HG02798 (cell line): Measurements from ENCODE around the gene ARV1.
"Not testable (repeated sequence)": the region's sequence is repeated elsewhere in the genome, so short reads cannot be mapped to it uniquely, and the experiment has no call there.

Experiments used
- ATAC-seq: cut with Tn5 transposase; IDR thresholded peaks from one replicate; pipeline ENCODE4 v1.9.1; 2021; ENCODE audit warnings: mild to moderate bottlenecking; ENCODE audit not compliant: unreplicated experiment, poor library complexity

Gene ARV1

GRCh38 chr1:230976360-230976759 lies 2.5 kb upstream of the ARV1 start:
- ATAC-seq = no peak

- ATAC-seq = no peak
These were observed 1.8 kb upstream of the ARV1 start for GRCh38 chr1:230976825-230977747.

GRCh38 chr1:230977761-230978490 lies 968 bp upstream of the ARV1 start:
- peak; percentile 7 for ATAC-seq

- no peak for ATAC-seq
These were observed 459 bp downstream of the ARV1 start for GRCh38 chr1:230979389-230979716.

GRCh38 chr1:230979952-230980351 lies 1.1 kb downstream of the ARV1 start:
- no peak for ATAC-seq

GRCh38 chr1:230982696-230983095 lies 3.8 kb downstream of the ARV1 start:
- ATAC-seq = no peak

GRCh38 chr1:230983811-230984210 lies 4.9 kb downstream of the ARV1 start:
- ATAC-seq = no peak

GRCh38 chr1:230984622-230985515 lies 6.0 kb downstream of the ARV1 start:
- not testable (repeated sequence) for ATAC-seq

GRCh38 chr1:230985711-230986110 lies 6.8 kb downstream of the ARV1 start:
- no peak for ATAC-seq

GRCh38 chr1:230986976-230987375 lies 8.1 kb downstream of the ARV1 start:
- ATAC-seq = no peak

- ATAC-seq = no peak
These were observed 8.6 kb downstream of the ARV1 start for GRCh38 chr1:230987448-230987847.

- ATAC-seq = no peak
These were observed 13.3 kb downstream of the ARV1 start for GRCh38 chr1:230992100-230992774.

GRCh38 chr1:230994860-230995259 lies 16.0 kb downstream of the ARV1 start:
- no peak for ATAC-seq

GRCh38 chr1:231000201-231000600 lies 21.3 kb downstream of the ARV1 start:
- no peak for ATAC-seq

- ATAC-seq = no peak
These were observed 21.7 kb downstream of the ARV1 start for GRCh38 chr1:231000639-231001038.

- no peak for ATAC-seq
These were observed 23.0 kb downstream of the ARV1 start for GRCh38 chr1:231001892-231002291.

- not testable (repeated sequence) for ATAC-seq
These were observed 28.6 kb downstream of the ARV1 start for GRCh38 chr1:231007535-231007934.

- ATAC-seq = no peak
These were observed 32.5 kb downstream of the ARV1 start for GRCh38 chr1:231011360-231011759.

- no peak for ATAC-seq
These were observed 33.1 kb downstream of the ARV1 start for GRCh38 chr1:231011963-231012362.

- ATAC-seq = no peak
These were observed 34.6 kb downstream of the ARV1 start for GRCh38 chr1:231013391-231014015.
